Epidermal melanocyte (primary cell): ENCODE data around the gene AGAP1.

ENCODE experiments used
- DNase-seq: peaks from one replicate; pipeline ENCODE4 v3.0.0; 2011; ENCODE audit warnings: low spot score; ENCODE audit not compliant: insufficient read length

The AGAP1 gene

GRCh38 chr2:235660484-235661082 is 166.7 kb downstream of the AGAP1 start:
- DNase-seq, result no peak

- DNase-seq, result no peak
Measured at GRCh38 chr2:235661167-235661937, 167.5 kb downstream of the AGAP1 start.

- no peak for DNase-seq
Measured at GRCh38 chr2:235661952-235662351, 168.1 kb downstream of the AGAP1 start.

GRCh38 chr2:235663875-235664274 is 170.0 kb downstream of the AGAP1 start:
- no peak for DNase-seq

- no peak for DNase-seq
Measured at GRCh38 chr2:235665661-235666212, 171.9 kb downstream of the AGAP1 start.

GRCh38 chr2:235666213-235666781 is 172.5 kb downstream of the AGAP1 start:
- no peak for DNase-seq

GRCh38 chr2:235668782-235669181 is 174.9 kb downstream of the AGAP1 start:
- DNase-seq, result no peak

GRCh38 chr2:235669269-235669831 is 175.5 kb downstream of the AGAP1 start:
- no peak for DNase-seq

- DNase-seq, result peak; percentile 54
Measured at GRCh38 chr2:235669983-235670962, 176.4 kb downstream of the AGAP1 start.

GRCh38 chr2:235670974-235671787 is 177.3 kb downstream of the AGAP1 start:
- DNase-seq, result no peak

- no peak for DNase-seq
Measured at GRCh38 chr2:235672720-235673119, 178.9 kb downstream of the AGAP1 start.

- no peak for DNase-seq
Measured at GRCh38 chr2:235674146-235674545, 180.3 kb downstream of the AGAP1 start.

- no peak for DNase-seq
Measured at GRCh38 chr2:235674812-235675211, 181.0 kb downstream of the AGAP1 start.

GRCh38 chr2:235675678-235676535 is 182.1 kb downstream of the AGAP1 start:
- DNase-seq, result no peak

- DNase-seq, result no peak
Measured at GRCh38 chr2:235676536-235676799, 182.6 kb downstream of the AGAP1 start.

GRCh38 chr2:235677276-235677788 is 183.5 kb downstream of the AGAP1 start:
- DNase-seq, result no peak

GRCh38 chr2:235677937-235678336 is 184.1 kb downstream of the AGAP1 start:
- no peak for DNase-seq

GRCh38 chr2:235678712-235679111 is 184.9 kb downstream of the AGAP1 start:
- DNase-seq, result no peak

- DNase-seq, result no peak
Measured at GRCh38 chr2:235679471-235679870, 185.6 kb downstream of the AGAP1 start.
